MCF 10A (cell line): ENCODE measurements around the gene PPP3CA. TPM values are rescaled to one million over a fixed set of nuclear protein-coding genes. Genes with fewer than 3 reads are reported as not detected.

ENCODE experiments used
- BruUV-seq: library from RNA; stranded (reverse); fragments of 400-500 nt; replicated peaks from 2 replicates; lab custom pipeline; 2021; lab: Mats Ljungman, UMichigan
- CTCF ChIA-PET: fragments of 300-600 bp; sonication (Branson Sonifier 250); formaldehyde crosslinking; extraction: SDS; loops from one replicate; lab custom pipeline; 2021; ENCODE audit warnings: antibody characterized with exemption, inconsistent platforms; lab: Yijun Ruan, JAX
- POLR2A ChIA-PET: fragments of 300-600, 350-650 bp; sonication (Branson Sonifier 250); formaldehyde crosslinking; extraction: SDS; loops from one replicate; lab custom pipeline; 2020; ENCODE audit warnings: antibody characterized with exemption, inconsistent platforms; lab: Yijun Ruan, JAX
- DNase-seq: peaks from one replicate; pipeline ENCODE4 v3.0.0-alpha.2; 2018; ENCODE audit not compliant: unreplicated experiment
- H3K27ac Mint-ChIP-seq: one replicate; pipeline ENCODE4 v1.8.0; 2022; ENCODE audit warnings: mild to moderate bottlenecking, low read depth, mixed read lengths; ENCODE audit not compliant: unreplicated experiment
- H3K27me3 Mint-ChIP-seq: one replicate; pipeline ENCODE4 v1.8.0; 2022; ENCODE audit warnings: mixed read lengths; ENCODE audit not compliant: insufficient read depth, unreplicated experiment
- H3K36me3 Mint-ChIP-seq: one replicate; pipeline ENCODE4 v1.8.0; 2022; ENCODE audit warnings: mild to moderate bottlenecking, moderate library complexity, mixed read lengths; ENCODE audit not compliant: insufficient read depth, unreplicated experiment
- H3K4me1 Mint-ChIP-seq: one replicate; pipeline ENCODE4 v1.8.0; 2022; ENCODE audit warnings: mixed read lengths; ENCODE audit not compliant: insufficient read depth, unreplicated experiment
- H3K4me3 Mint-ChIP-seq: one replicate; pipeline ENCODE4 v1.8.0; 2022; ENCODE audit warnings: mild to moderate bottlenecking, moderate library complexity, mixed read lengths; ENCODE audit not compliant: unreplicated experiment
- H3K9me3 Mint-ChIP-seq: one replicate; pipeline ENCODE4 v1.8.0; 2022; ENCODE audit warnings: mixed read lengths; ENCODE audit not compliant: unreplicated experiment
- intact Hi-C: fragments of 100-400 bp; cut with micrococcal nuclease; formaldehyde crosslinking; loops from 2 replicates; pipeline ENCODE4 v1.14.1; 2022
- total RNA-seq: library from RNA; stranded (reverse); gene quantifications from 2 replicates; pipeline ENCODE4 v1.2.3, GENCODE V29; 2022
- TF ChIP-seq, protein P1 (sequence below): fragments of 200-600 bp; IDR thresholded peaks from one replicate; pipeline ENCODE4 v1.8.0; 2022; ENCODE audit warnings: antibody characterized with exemption, mild to moderate bottlenecking; ENCODE audit not compliant: unreplicated experiment

PPP3CA gene
- total RNA-seq, 1 experiment from 2014 or later: 73.0 TPM

- Mint-ChIP-seq H3K4me3 (no peak overlapping the region), H3K36me3 (no peaks in the 10 kb centered on the region), H3K4me1 (peaks cover 36% of the 10 kb centered on the region), H3K9me3 (no peaks in the 10 kb centered on the region), H3K27ac (peak overlapping the region; percentile 87), H3K27me3 (no peaks in the 10 kb centered on the region)
- BruUV-seq: no TSS peak
- ChIA-PET POLR2A (interaction anchor here (3.7 kb wide), 1 partner anchor 8 kb away, joined by 49 read pairs; the partner anchor contains the start of gene PPP3CA), CTCF (interaction anchor here (1.0 kb wide), 1 partner anchor 376 kb away, joined by 3 read pairs; no protein-coding TSS in a partner anchor)
- no peak for DNase-seq
- TF ChIP-seq, protein P1, sequence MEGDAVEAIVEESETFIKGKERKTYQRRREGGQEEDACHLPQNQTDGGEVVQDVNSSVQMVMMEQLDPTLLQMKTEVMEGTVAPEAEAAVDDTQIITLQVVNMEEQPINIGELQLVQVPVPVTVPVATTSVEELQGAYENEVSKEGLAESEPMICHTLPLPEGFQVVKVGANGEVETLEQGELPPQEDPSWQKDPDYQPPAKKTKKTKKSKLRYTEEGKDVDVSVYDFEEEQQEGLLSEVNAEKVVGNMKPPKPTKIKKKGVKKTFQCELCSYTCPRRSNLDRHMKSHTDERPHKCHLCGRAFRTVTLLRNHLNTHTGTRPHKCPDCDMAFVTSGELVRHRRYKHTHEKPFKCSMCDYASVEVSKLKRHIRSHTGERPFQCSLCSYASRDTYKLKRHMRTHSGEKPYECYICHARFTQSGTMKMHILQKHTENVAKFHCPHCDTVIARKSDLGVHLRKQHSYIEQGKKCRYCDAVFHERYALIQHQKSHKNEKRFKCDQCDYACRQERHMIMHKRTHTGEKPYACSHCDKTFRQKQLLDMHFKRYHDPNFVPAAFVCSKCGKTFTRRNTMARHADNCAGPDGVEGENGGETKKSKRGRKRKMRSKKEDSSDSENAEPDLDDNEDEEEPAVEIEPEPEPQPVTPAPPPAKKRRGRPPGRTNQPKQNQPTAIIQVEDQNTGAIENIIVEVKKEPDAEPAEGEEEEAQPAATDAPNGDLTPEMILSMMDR: no peak
- intact Hi-C loops: no loop called here
Measured at GRCh38 chr4:101355246-101355645, 7.9 kb upstream of the PPP3CA start.

DNA sequence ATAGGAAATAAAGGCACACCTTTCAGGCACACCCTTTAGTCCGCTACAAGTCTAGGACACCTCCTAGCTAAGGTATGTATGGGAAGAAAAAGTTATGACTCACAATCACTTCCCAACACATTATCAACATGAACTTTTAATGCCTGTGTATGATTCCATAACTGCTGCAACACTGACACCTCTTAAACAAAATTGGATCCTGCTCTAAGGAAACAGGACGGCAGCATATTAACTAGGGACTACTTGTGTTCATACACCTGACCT, 2.4 kb upstream of the PPP3CA start:
- ChIA-PET CTCF (interaction anchor here (0.7 to 2.1 kb wide), 7 partner anchors 12 to 913 kb away, joined by 3 to 5 read pairs (median 4); no protein-coding TSS in a partner anchor), POLR2A (interaction anchor here (0.6 to 5.8 kb wide), 20 partner anchors 7 to 1479 kb away, joined by 3 to 49 read pairs (median 4); no protein-coding TSS in a partner anchor)
- Mint-ChIP-seq H3K4me1 (peaks cover 31% of the 10 kb centered on the region), H3K27me3 (no peaks in the 10 kb centered on the region), H3K36me3 (no peaks in the 10 kb centered on the region), H3K27ac (peak overlapping the region; percentile 96), H3K4me3 (peak overlapping the region; percentile 90), H3K9me3 (no peaks in the 10 kb centered on the region)
- TF ChIP-seq, protein P1: no peak
- DNase-seq: peak; percentile 65
- no TSS peak for BruUV-seq
- intact Hi-C loops: loop anchor here (2.0 to 10.0 kb wide), 10 partner anchors 117 to 1255 kb away; no protein-coding TSS in a partner anchor

- BruUV-seq: no TSS peak
- POLR2A ChIA-PET: interaction anchor here (0.6 to 5.8 kb wide), 31 partner anchors 8 to 1479 kb away, joined by 3 to 49 read pairs (median 4); no protein-coding TSS in a partner anchor
- Mint-ChIP-seq H3K4me1 (peaks cover 25% of the 10 kb centered on the region), H3K27me3 (no peaks in the 10 kb centered on the region), H3K4me3 (peak overlapping the region; percentile 90), H3K27ac (peak overlapping the region; percentile 96), H3K36me3 (no peaks in the 10 kb centered on the region), H3K9me3 (no peaks in the 10 kb centered on the region)
- intact Hi-C loops: loop anchor here (2.0 to 10.0 kb wide), 10 partner anchors 117 to 1254 kb away; no protein-coding TSS in a partner anchor
- CTCF ChIA-PET: interaction anchor here (0.5 to 2.1 kb wide), 15 partner anchors 8 to 1401 kb away, joined by 3 to 18 read pairs (median 4); no protein-coding TSS in a partner anchor
- TF ChIP-seq, protein P1: no peak
- DNase-seq: peak; percentile 76
Measured at GRCh38 chr4:101348995-101349800, 1.9 kb upstream of the PPP3CA start.

GRCh38 chr4:101348367-101348827, 1.1 kb upstream of the PPP3CA start:
- ChIA-PET CTCF (interaction anchor here (0.5 to 2.1 kb wide), 16 partner anchors 8 to 1400 kb away, joined by 3 to 18 read pairs (median 4); no protein-coding TSS in a partner anchor), POLR2A (interaction anchor here (0.6 to 5.8 kb wide), 56 partner anchors 9 to 1082 kb away, joined by 3 to 49 read pairs (median 4); no protein-coding TSS in a partner anchor)
- BruUV-seq: TSS peak; percentile 75
- H3K27me3 Mint-ChIP-seq: no peaks in the 10 kb centered on the region
- H3K27ac Mint-ChIP-seq: peak overlapping the region; percentile 96
- TF ChIP-seq, protein P1: no peak
- intact Hi-C loops: loop anchor here (2.0 to 10.0 kb wide), 10 partner anchors 116 to 1254 kb away; no protein-coding TSS in a partner anchor
- H3K36me3 Mint-ChIP-seq: no peaks in the 10 kb centered on the region
- DNase-seq: peak; percentile 48
- peak overlapping the region; percentile 90 for H3K4me3 Mint-ChIP-seq
- no peaks in the 10 kb centered on the region for H3K9me3 Mint-ChIP-seq
- H3K4me1 Mint-ChIP-seq: peaks cover 29% of the 10 kb centered on the region
